ENCODE results near the gene MAP4K2. TPM values are rescaled to one million over a fixed set of nuclear protein-coding genes. Genes with fewer than 3 reads are reported as not detected.

The MAP4K2 gene
- total and polyA plus RNA-seq, 4 donors = 15.0 to 41.8 (median 23.8) TPM

DNA sequence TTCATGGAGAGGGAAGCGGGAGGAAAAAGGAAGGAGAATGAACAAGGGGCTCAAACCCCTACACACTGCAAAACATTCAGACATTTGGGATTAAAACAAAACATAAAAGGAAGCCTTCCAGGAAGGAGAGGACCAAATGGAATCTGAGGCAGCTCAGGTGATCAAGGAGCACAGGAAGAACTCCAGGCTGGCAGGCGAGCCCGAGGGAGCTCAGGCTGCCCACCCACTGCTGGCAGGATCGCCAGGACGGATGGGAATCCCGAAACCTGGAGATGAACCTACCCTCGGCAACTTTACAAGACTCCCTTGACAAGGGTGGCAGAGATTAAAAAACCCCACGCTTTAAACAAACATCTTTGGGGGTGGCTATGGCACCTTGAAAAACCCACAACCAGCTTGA lies 38.3 kb downstream of the MAP4K2 start:
- Histone ChIP-seq H3K4me1 (ENCODE audit: control insufficient read depth in 5 of 5, insufficient read depth in 5 of 5, low read length in 5 of 5) (peaks cover 0 to 11% (median 8%) of the 10 kb centered on the region in 5 donors), H3K9me3 (ENCODE audit: control insufficient read depth in 4 of 4, insufficient read depth in 3 of 4, low read length in 3 of 4) (no peaks in the 10 kb centered on the region), H3K36me3 (ENCODE audit: control insufficient read depth in 4 of 4, insufficient read depth in 4 of 4, low read length in 4 of 4) (peaks cover 50 to 72% (median 53%) of the 10 kb centered on the region in 4 donors), H3K27ac (ENCODE audit: low read depth in 1 of 2, low read length in 1 of 2) (peak overlapping the region in 1 of 2 donors; percentile 17), H3K9ac (ENCODE audit: insufficient read depth in 1 of 2, low read length in 2 of 2) (no peak overlapping the region), H3K4me3 (no peak overlapping the region), H3K27me3 (ENCODE audit: control insufficient read depth in 3 of 3, insufficient read depth in 3 of 3, low read length in 2 of 3) (no peaks in the 10 kb centered on the region)
- TF ChIP-seq, protein P1, sequence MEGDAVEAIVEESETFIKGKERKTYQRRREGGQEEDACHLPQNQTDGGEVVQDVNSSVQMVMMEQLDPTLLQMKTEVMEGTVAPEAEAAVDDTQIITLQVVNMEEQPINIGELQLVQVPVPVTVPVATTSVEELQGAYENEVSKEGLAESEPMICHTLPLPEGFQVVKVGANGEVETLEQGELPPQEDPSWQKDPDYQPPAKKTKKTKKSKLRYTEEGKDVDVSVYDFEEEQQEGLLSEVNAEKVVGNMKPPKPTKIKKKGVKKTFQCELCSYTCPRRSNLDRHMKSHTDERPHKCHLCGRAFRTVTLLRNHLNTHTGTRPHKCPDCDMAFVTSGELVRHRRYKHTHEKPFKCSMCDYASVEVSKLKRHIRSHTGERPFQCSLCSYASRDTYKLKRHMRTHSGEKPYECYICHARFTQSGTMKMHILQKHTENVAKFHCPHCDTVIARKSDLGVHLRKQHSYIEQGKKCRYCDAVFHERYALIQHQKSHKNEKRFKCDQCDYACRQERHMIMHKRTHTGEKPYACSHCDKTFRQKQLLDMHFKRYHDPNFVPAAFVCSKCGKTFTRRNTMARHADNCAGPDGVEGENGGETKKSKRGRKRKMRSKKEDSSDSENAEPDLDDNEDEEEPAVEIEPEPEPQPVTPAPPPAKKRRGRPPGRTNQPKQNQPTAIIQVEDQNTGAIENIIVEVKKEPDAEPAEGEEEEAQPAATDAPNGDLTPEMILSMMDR (IDR thresholded peaks at IDR 0.05; ENCODE audit: control extremely low read depth, extremely low read depth) = no peak
- no peak for ATAC-seq (ENCODE audit: insufficient read depth, low FRiP score)
- no peak for DNase-seq
- 88 to 91% methylated on average over 8 of the region's 8 CpGs for WGBS, 2 donors

- H3K9ac ChIP-seq (ENCODE audit: insufficient read depth in 1 of 2, low read length in 2 of 2) = no peak overlapping the region
- no peaks in the 10 kb centered on the region for H3K9me3 ChIP-seq (ENCODE audit: control insufficient read depth in 4 of 4, insufficient read depth in 3 of 4, low read length in 3 of 4)
- H3K27ac ChIP-seq (ENCODE audit: low read depth in 1 of 2, low read length in 1 of 2) = peak overlapping the region in 1 of 2 donors; percentile 57
- no peak overlapping the region for H3K4me3 ChIP-seq
- ATAC-seq (ENCODE audit: insufficient read depth, low FRiP score) (no peak), DNase-seq (no peak)
- H3K27me3 ChIP-seq (ENCODE audit: control insufficient read depth in 3 of 3, insufficient read depth in 3 of 3, low read length in 2 of 3) = no peaks in the 10 kb centered on the region
- WGBS, 2 donors = 50 to 64% methylated on average over 11 of the region's 11 CpGs
- peaks cover 44 to 66% (median 47%) of the 10 kb centered on the region in 4 donors for H3K36me3 ChIP-seq (ENCODE audit: control insufficient read depth in 4 of 4, insufficient read depth in 4 of 4, low read length in 4 of 4)
- H3K4me1 ChIP-seq (ENCODE audit: control insufficient read depth in 5 of 5, insufficient read depth in 5 of 5, low read length in 5 of 5) = peaks cover 0 to 17% (median 8%) of the 10 kb centered on the region in 5 donors
- TF ChIP-seq, protein P1 (IDR thresholded peaks at IDR 0.05; ENCODE audit: control extremely low read depth, extremely low read depth) = no peak
Measured at GRCh38 chr11:64764040-64764611, 38.9 kb downstream of the MAP4K2 start.

- H3K36me3 ChIP-seq (ENCODE audit: control insufficient read depth in 4 of 4, insufficient read depth in 4 of 4, low read length in 4 of 4) = peaks cover 39 to 61% (median 41%) of the 10 kb centered on the region in 4 donors
- peak overlapping the region; percentile 28 to 57 for H3K27ac ChIP-seq (ENCODE audit: low read depth in 1 of 2, low read length in 1 of 2)
- peak overlapping the region in 1 of 2 donors; percentile 13 for H3K9ac ChIP-seq (ENCODE audit: insufficient read depth in 1 of 2, low read length in 2 of 2)
- peaks cover 0 to 17% (median 8%) of the 10 kb centered on the region in 5 donors for H3K4me1 ChIP-seq (ENCODE audit: control insufficient read depth in 5 of 5, insufficient read depth in 5 of 5, low read length in 5 of 5)
- no peaks in the 10 kb centered on the region for H3K27me3 ChIP-seq (ENCODE audit: control insufficient read depth in 3 of 3, insufficient read depth in 3 of 3, low read length in 2 of 3)
- 79 to 82% methylated on average over 6 of the region's 6 CpGs for WGBS, 2 donors
- ATAC-seq (ENCODE audit: insufficient read depth, low FRiP score) (no peak), DNase-seq (no peak)
- no peak overlapping the region for H3K4me3 ChIP-seq
- TF ChIP-seq, protein P1 (IDR thresholded peaks at IDR 0.05; ENCODE audit: control extremely low read depth, extremely low read depth) = no peak
- no peaks in the 10 kb centered on the region for H3K9me3 ChIP-seq (ENCODE audit: control insufficient read depth in 4 of 4, insufficient read depth in 3 of 4, low read length in 3 of 4)
Measured at GRCh38 chr11:64763526-64764039, 39.4 kb downstream of the MAP4K2 start.

Data from lung (tissue), 12 donors.